GM21825 (cell line): ENCODE data around the gene SOX10.
"Not testable (repeated sequence)": the region's sequence is repeated elsewhere in the genome, so short reads cannot be mapped to it uniquely, and the experiment has no call there.

ENCODE experiments used
- ATAC-seq: cut with Tn5 transposase; IDR thresholded peaks from one replicate; pipeline ENCODE4 v1.9.1; 2021; ENCODE audit warnings: mild to moderate bottlenecking, moderate library complexity; ENCODE audit not compliant: unreplicated experiment

Gene SOX10

GRCh38 chr22:37965940-37966664, 18.3 kb downstream of the SOX10 start:
- ATAC-seq = no peak

GRCh38 chr22:37961062-37961461, 23.3 kb downstream of the SOX10 start:
- ATAC-seq = no peak

- no peak for ATAC-seq
These were observed 25.0 kb downstream of the SOX10 start for GRCh38 chr22:37959231-37959825.

GRCh38 chr22:37957232-37957631, 27.1 kb downstream of the SOX10 start:
- ATAC-seq = no peak

GRCh38 chr22:37955825-37956397, 28.4 kb downstream of the SOX10 start:
- ATAC-seq = not testable (repeated sequence)

GRCh38 chr22:37954686-37955085, 29.7 kb downstream of the SOX10 start:
- ATAC-seq = no peak

- peak; percentile 80 for ATAC-seq
These were observed 30.7 kb downstream of the SOX10 start, which contains the start of the genes C22orf23 and POLR2F for GRCh38 chr22:37953437-37954179. Gene C22orf23, minus strand, starts transcription at chr22:37953601. Its CDS starts 452 bp downstream, at chr22:37953149. Gene POLR2F, plus strand, starts transcription at chr22:37953699. Its CDS starts 89 bp downstream, at chr22:37953788.

GRCh38 chr22:37953062-37953436, 31.3 kb downstream of the SOX10 start:
- no peak for ATAC-seq

- ATAC-seq = not testable (repeated sequence)
These were observed 31.7 kb downstream of the SOX10 start for GRCh38 chr22:37952629-37953028.

GRCh38 chr22:37951305-37951704, 33.0 kb downstream of the SOX10 start:
- ATAC-seq = no peak

GRCh38 chr22:37947142-37947795, 37.1 kb downstream of the SOX10 start:
- not testable (repeated sequence) for ATAC-seq

GRCh38 chr22:37944423-37944822, 39.9 kb downstream of the SOX10 start:
- not testable (repeated sequence) for ATAC-seq

GRCh38 chr22:37943825-37944198, 40.5 kb downstream of the SOX10 start:
- ATAC-seq = no peak

GRCh38 chr22:37943136-37943824, 41.1 kb downstream of the SOX10 start:
- no peak for ATAC-seq

GRCh38 chr22:37942133-37942532, 42.2 kb downstream of the SOX10 start:
- ATAC-seq = no peak

GRCh38 chr22:37940698-37941376, 43.5 kb downstream of the SOX10 start:
- no peak for ATAC-seq

- peak; percentile 85 for ATAC-seq
These were observed 50.5 kb downstream of the SOX10 start for GRCh38 chr22:37933711-37934376.

GRCh38 chr22:37932821-37933578, 51.4 kb downstream of the SOX10 start:
- ATAC-seq = no peak
